Measurements from ENCODE around the gene LHFPL2. TPM values are rescaled to one million over a fixed set of nuclear protein-coding genes. Genes with fewer than 3 reads are reported as not detected.
"Not testable (repeated sequence)": the region's sequence is repeated elsewhere in the genome, so short reads cannot be mapped to it uniquely, and the experiment has no call there.

The LHFPL2 gene
- total and polyA plus RNA-seq, 2 donors from 2014 or later = 1.8 to 12.6 TPM

DNA sequence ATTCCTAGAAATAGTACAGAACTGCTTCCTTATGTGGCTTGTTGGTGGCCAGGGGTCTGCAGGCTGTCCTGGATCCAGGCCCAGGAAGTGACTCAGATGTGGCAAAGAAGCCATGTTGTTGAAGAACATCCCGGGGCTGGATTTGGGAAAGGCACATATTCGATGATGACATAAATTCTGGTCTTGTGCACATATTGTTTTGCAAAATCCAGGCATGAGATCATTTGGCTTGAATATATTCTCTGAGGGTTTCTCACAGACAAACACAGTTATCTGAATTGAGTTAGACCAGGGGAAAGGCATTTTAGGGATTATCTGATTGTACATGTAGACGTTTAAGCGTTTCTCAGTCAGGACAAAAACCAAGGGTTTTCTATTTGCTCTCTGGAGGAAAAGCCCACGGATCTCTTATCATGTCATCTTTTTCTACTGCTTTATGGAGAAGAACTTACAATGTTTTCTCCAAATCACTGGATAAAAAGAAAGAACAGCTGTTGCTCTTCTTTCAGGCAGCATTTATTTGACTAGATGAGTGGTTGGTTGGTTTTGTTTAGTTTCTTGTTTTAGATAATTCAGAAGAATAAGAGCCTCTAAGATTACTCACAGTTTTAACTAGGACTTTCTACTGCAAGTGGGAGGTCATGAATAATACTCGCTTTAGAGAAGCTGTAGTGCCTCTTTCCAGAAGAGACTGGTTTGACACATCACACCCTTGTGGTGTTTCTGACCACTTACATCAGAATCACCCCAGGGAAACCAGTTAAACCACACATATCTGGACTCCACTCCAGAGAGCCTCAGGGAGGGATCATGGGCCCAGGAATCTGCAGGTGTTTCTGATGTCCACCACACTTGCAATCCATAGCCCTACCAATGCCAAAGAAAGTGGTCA lies 29.5 kb upstream of the LHFPL2 start:
- FAIRE-seq = no peak
- TF ChIP-seq, protein P1, sequence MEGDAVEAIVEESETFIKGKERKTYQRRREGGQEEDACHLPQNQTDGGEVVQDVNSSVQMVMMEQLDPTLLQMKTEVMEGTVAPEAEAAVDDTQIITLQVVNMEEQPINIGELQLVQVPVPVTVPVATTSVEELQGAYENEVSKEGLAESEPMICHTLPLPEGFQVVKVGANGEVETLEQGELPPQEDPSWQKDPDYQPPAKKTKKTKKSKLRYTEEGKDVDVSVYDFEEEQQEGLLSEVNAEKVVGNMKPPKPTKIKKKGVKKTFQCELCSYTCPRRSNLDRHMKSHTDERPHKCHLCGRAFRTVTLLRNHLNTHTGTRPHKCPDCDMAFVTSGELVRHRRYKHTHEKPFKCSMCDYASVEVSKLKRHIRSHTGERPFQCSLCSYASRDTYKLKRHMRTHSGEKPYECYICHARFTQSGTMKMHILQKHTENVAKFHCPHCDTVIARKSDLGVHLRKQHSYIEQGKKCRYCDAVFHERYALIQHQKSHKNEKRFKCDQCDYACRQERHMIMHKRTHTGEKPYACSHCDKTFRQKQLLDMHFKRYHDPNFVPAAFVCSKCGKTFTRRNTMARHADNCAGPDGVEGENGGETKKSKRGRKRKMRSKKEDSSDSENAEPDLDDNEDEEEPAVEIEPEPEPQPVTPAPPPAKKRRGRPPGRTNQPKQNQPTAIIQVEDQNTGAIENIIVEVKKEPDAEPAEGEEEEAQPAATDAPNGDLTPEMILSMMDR (IDR thresholded peaks at IDR 0.05; ENCODE audit: borderline replicate concordance, extremely low read depth, insufficient read depth) = no peak
- no peak overlapping the region for H3K9ac ChIP-seq (ENCODE audit: low read length in 3 of 3)

DNA sequence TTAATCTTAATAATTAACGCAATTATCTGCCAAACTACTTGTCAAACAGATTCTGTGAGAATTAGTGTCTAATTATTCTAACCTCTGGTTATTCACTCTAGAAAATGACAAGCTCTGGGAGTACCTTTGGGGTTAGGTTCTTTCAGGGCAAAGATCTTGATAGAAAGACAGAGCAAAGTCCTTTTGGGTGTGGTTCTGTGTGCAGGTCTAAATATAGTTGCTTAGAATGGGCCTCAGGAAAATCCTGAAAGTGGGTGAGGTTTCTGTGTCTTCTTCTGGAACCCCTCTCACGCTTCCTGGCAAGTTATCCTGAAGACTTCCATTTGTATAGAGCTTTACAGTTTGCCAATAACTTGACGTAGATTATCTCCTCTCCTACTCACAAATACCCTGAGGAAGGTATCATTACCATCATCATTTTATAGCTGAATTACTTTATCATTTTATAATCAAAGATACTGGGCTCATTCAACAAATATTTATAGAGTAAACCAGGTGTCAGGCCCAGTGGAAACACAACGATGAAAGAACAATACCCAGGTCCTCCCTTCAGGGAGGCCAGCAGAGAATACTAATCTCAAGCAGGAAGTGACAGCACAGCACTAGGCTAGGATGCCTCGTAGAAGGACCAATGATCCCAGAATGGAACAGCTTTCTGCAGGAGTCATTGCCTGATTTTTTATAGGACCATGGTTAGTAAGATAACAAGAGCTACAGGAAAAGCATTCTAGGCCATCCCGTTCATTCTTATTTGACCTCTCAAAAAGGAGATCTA lies 27.6 kb upstream of the LHFPL2 start:
- DNase-seq (no peak), FAIRE-seq (no peak)
- H3K9ac ChIP-seq (ENCODE audit: low read length in 3 of 3) = no peak overlapping the region
- H3K4me1 ChIP-seq (ENCODE audit: control insufficient read depth in 2 of 3, insufficient read depth in 2 of 3, low read depth in 1 of 3, low read length in 3 of 3) = no peaks in the 10 kb centered on the region
- TF ChIP-seq, protein P1 (IDR thresholded peaks at IDR 0.05; ENCODE audit: borderline replicate concordance, extremely low read depth, insufficient read depth) = no peak
- intact Hi-C loops (cut with DNase I) = no loop called here
- H3K27ac ChIP-seq (ENCODE audit: low read depth in 2 of 2, low read length in 2 of 2) = no peak overlapping the region
- no peaks in the 10 kb centered on the region for H3K27me3 ChIP-seq (ENCODE audit: control insufficient read depth, insufficient read depth, low read length)
- H3K4me3 ChIP-seq (ENCODE audit: low read length in 3 of 3) = no peak overlapping the region
- H3K36me3 ChIP-seq (ENCODE audit: control insufficient read depth in 2 of 3, insufficient read depth in 3 of 3, low read length in 3 of 3) = no peaks in the 10 kb centered on the region
- no peaks in the 10 kb centered on the region for H3K9me3 ChIP-seq (ENCODE audit: control insufficient read depth in 2 of 3, insufficient read depth in 1 of 3, low read length in 3 of 3)

More for the DNA sequence above, 29.5 kb upstream of the LHFPL2 start:
- no peaks in the 10 kb centered on the region for H3K4me1 ChIP-seq (ENCODE audit: control insufficient read depth in 2 of 3, insufficient read depth in 2 of 3, low read depth in 1 of 3, low read length in 3 of 3)
- H3K36me3 ChIP-seq (ENCODE audit: control insufficient read depth in 2 of 3, insufficient read depth in 3 of 3, low read length in 3 of 3) = no peaks in the 10 kb centered on the region
- peak in 3 of 5 donors; percentile 35 to 62 (median 59) for DNase-seq
- no peak overlapping the region for H3K27ac ChIP-seq (ENCODE audit: low read depth in 2 of 2, low read length in 2 of 2)
- no peaks in the 10 kb centered on the region for H3K9me3 ChIP-seq (ENCODE audit: control insufficient read depth in 2 of 3, insufficient read depth in 1 of 3, low read length in 3 of 3)
- intact Hi-C loops (cut with DNase I) = no loop called here
- no peaks in the 10 kb centered on the region for H3K27me3 ChIP-seq (ENCODE audit: control insufficient read depth, insufficient read depth, low read length)
- no peak overlapping the region for H3K4me3 ChIP-seq (ENCODE audit: low read length in 3 of 3)

DNA sequence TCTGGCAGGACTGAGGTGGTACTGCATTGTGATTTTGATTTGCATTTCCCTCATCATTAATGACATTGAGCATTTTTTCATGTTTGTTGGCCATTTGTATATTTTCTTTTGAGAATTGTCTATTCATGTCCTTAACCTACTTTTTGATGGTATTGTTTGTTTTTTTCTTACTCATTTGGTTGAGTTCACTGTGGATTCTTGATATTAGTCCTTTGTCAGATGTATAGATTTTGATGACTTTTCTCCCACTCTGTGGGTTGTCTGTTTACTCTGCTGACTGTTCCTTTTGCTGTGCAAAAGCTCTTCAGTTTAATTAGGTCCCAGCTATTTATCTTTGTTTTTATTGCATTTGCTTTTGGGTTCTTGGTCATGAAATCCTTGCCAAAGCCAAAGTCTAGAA lies 25.3 kb upstream of the LHFPL2 start:
- H3K9ac ChIP-seq (ENCODE audit: low read length in 3 of 3); H3K27ac ChIP-seq (ENCODE audit: low read depth in 2 of 2, low read length in 2 of 2); FAIRE-seq; DNase-seq; H3K27me3 ChIP-seq (ENCODE audit: control insufficient read depth, insufficient read depth, low read length); H3K36me3 ChIP-seq (ENCODE audit: control insufficient read depth in 2 of 3, insufficient read depth in 3 of 3, low read length in 3 of 3); H3K9me3 ChIP-seq (ENCODE audit: control insufficient read depth in 2 of 3, insufficient read depth in 1 of 3, low read length in 3 of 3); intact Hi-C loops (cut with DNase I); H3K4me3 ChIP-seq (ENCODE audit: low read length in 3 of 3); H3K4me1 ChIP-seq (ENCODE audit: control insufficient read depth in 2 of 3, insufficient read depth in 2 of 3, low read depth in 1 of 3, low read length in 3 of 3): not testable (repeated sequence)

DNA sequence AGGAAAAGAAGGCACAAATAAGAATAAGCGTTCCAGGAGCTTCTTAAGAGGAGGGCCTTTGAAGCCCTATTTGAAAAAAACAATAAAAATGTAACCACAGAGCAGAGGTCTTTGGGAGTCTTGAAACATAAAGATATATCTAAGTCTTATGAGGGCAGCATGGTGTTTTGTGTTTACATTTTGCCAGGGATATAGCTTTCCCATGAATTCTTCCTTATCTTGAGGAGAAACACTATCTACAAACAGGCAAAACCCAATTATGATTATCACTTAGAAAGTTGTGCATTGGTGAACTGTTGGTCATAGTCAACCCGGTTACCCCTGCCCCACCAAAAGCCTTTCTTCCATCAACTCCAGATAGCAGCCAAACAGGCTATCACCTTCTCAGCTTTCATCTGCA lies 23.6 kb upstream of the LHFPL2 start:
- Histone ChIP-seq H3K4me1 (ENCODE audit: control insufficient read depth in 2 of 3, insufficient read depth in 2 of 3, low read depth in 1 of 3, low read length in 3 of 3) (no peaks in the 10 kb centered on the region), H3K27me3 (ENCODE audit: control insufficient read depth, insufficient read depth, low read length) (no peaks in the 10 kb centered on the region), H3K9me3 (ENCODE audit: control insufficient read depth in 2 of 3, insufficient read depth in 1 of 3, low read length in 3 of 3) (no peaks in the 10 kb centered on the region), H3K4me3 (ENCODE audit: low read length in 3 of 3) (no peak overlapping the region), H3K36me3 (ENCODE audit: control insufficient read depth in 2 of 3, insufficient read depth in 3 of 3, low read length in 3 of 3) (no peaks in the 10 kb centered on the region), H3K9ac (ENCODE audit: low read length in 3 of 3) (no peak overlapping the region), H3K27ac (ENCODE audit: low read depth in 2 of 2, low read length in 2 of 2) (no peak overlapping the region)
- no peak for DNase-seq
- TF ChIP-seq, protein P1 (IDR thresholded peaks at IDR 0.05; ENCODE audit: borderline replicate concordance, extremely low read depth, insufficient read depth) = no peak
- intact Hi-C loops (cut with DNase I) = no loop called here
- FAIRE-seq = no peak

All from kidney (tissue), 14 donors.